AG10803 (cell line): ENCODE measurements around the gene RASSF1.

ENCODE experiments used
- DNase-seq: peaks from one replicate; pipeline ENCODE4 v3.0.0; 2010; ENCODE audit warnings: low read depth
- H3K4me3 ChIP-seq: 2 replicates; pipeline ENCODE4 v1.5.1; 2011; ENCODE audit warnings: mild to moderate bottlenecking, low read length, control low read depth
- TF ChIP-seq, protein P1 (sequence below): conservative IDR thresholded peaks from 2 replicates; pipeline ENCODE4 v1.5.1; 2011; ENCODE audit warnings: mild to moderate bottlenecking, low read length, control low read depth, inconsistent platforms

Gene RASSF1

DNA sequence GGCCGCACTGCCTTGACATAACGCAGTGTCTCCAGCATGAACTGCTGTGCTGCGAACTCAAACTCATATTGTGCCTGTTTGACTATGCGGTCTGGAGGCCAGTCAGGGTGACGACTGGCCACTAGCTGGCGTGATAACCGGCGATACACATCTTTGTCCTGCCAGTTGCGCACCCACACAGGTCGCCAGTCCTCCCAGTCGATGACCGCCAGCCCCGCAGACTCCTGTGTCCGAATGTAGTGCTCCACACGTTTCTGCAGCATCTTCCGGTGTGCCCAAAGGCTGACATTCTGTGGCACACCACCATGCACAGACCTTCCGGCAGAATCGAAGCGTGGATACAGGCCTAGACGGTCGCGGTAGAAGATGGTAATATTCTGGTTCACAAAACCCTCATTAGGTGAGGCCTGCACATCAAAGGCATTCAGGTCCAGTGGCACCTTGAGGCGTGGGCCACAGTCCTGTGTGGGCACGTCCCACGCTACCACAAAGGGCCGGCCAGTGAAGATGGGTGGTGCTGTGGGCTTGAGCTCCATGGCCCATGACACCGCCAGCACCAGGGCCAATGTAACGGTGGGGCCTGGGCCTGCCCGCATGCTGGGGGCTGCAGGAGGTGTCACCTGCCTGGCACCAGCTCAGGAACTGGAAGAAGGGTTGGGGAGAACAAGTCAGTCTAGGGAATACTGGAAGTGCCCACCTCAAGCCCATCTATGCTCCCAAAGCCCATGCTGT, 20.6 kb downstream of the RASSF1 start:
- TF ChIP-seq, protein P1, sequence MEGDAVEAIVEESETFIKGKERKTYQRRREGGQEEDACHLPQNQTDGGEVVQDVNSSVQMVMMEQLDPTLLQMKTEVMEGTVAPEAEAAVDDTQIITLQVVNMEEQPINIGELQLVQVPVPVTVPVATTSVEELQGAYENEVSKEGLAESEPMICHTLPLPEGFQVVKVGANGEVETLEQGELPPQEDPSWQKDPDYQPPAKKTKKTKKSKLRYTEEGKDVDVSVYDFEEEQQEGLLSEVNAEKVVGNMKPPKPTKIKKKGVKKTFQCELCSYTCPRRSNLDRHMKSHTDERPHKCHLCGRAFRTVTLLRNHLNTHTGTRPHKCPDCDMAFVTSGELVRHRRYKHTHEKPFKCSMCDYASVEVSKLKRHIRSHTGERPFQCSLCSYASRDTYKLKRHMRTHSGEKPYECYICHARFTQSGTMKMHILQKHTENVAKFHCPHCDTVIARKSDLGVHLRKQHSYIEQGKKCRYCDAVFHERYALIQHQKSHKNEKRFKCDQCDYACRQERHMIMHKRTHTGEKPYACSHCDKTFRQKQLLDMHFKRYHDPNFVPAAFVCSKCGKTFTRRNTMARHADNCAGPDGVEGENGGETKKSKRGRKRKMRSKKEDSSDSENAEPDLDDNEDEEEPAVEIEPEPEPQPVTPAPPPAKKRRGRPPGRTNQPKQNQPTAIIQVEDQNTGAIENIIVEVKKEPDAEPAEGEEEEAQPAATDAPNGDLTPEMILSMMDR: no peak
- H3K4me3 ChIP-seq: peak overlapping the region; percentile 71
- no peak for DNase-seq

- DNase-seq: no peak
- TF ChIP-seq, protein P1: no peak
- no peak overlapping the region for H3K4me3 ChIP-seq
Measured at GRCh38 chr3:50319181-50319893, 21.3 kb downstream of the RASSF1 start.

- TF ChIP-seq, protein P1: no peak
- no peak for DNase-seq
- H3K4me3 ChIP-seq: no peak overlapping the region
Measured at GRCh38 chr3:50318615-50319014, 22.0 kb downstream of the RASSF1 start.

GRCh38 chr3:50318163-50318562, 22.5 kb downstream of the RASSF1 start:
- TF ChIP-seq, protein P1: no peak
- no peak overlapping the region for H3K4me3 ChIP-seq
- DNase-seq: no peak

DNA sequence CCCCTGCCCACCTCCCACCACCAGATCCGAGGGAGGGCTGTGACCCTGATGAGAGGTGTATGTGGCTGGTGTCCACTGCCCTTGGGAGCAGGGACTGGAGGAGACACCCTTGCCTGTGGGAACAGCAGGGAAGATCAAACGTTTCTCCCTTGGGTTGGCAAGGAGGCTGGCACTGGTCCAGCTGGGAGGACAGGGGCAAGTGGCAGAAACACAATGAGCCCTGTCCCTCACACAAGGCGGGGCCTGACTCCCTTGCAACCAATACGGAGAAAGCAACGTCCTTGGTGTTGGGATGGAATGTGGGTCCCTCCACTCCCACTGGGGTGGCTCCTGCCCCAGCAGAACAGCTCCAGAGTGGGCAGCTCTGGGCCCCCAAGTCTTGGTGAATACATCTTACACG, 23.3 kb downstream of the RASSF1 start:
- no peak overlapping the region for H3K4me3 ChIP-seq
- TF ChIP-seq, protein P1: no peak
- no peak for DNase-seq

DNA sequence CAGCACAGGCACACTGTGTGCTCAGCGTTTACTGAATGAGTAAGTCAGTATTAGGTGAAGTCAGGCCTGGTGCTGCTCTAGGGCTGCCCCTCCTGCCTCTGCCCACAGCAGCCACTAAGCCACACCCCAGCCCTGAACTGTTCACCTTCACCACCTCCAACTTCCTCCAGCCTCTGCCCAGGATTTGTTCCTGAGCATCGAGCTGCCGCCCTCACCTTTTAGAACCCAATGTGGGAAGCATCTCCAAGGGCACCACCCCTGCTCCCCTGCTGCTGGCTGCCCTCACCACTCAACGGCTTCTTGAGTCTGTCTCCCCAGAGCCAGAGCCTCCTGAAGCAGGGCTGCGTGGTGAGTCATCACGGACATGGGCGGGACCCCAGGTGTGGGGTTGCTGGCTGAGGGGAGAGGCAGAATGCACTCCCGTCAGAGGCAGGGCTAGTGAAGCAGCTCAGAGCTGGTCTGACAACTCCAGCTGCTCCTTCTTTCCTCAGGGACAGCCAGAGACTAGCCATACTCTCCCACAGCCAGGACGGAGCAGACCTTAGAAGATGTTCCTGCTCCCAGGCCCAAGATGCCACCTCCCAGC, 23.9 kb downstream of the RASSF1 start:
- TF ChIP-seq, protein P1: no peak
- no peak for DNase-seq
- H3K4me3 ChIP-seq: no peak overlapping the region
